ENCODE results near the gene INO80D. TPM values are rescaled to one million over a fixed set of nuclear protein-coding genes. Genes with fewer than 3 reads are reported as not detected.
A peak's percentile ranks its signal among the peaks of the same experiment; 100 is the strongest.

The INO80D gene
- total RNA-seq, 2 donors from 2014 or later, result 20.2 to 29.9 TPM

GRCh38 chr2:206086716-206087350 lies 859 bp upstream of the INO80D start:
- H3K27me3 ChIP-seq, result no peaks in the 10 kb centered on the region
- TF ChIP-seq, protein P1, sequence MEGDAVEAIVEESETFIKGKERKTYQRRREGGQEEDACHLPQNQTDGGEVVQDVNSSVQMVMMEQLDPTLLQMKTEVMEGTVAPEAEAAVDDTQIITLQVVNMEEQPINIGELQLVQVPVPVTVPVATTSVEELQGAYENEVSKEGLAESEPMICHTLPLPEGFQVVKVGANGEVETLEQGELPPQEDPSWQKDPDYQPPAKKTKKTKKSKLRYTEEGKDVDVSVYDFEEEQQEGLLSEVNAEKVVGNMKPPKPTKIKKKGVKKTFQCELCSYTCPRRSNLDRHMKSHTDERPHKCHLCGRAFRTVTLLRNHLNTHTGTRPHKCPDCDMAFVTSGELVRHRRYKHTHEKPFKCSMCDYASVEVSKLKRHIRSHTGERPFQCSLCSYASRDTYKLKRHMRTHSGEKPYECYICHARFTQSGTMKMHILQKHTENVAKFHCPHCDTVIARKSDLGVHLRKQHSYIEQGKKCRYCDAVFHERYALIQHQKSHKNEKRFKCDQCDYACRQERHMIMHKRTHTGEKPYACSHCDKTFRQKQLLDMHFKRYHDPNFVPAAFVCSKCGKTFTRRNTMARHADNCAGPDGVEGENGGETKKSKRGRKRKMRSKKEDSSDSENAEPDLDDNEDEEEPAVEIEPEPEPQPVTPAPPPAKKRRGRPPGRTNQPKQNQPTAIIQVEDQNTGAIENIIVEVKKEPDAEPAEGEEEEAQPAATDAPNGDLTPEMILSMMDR (IDR thresholded peaks at IDR 0.05), result no peak
- H3K36me3 ChIP-seq, result no peaks in the 10 kb centered on the region
- H3K9me3 ChIP-seq, result no peaks in the 10 kb centered on the region
- H3K4me1 ChIP-seq, result peaks cover 4% of the 10 kb centered on the region
- H3K27ac ChIP-seq, result peak overlapping the region; percentile 98
- DNase-seq, result no peak
- H3K4me3 ChIP-seq, result peak overlapping the region; percentile 88
- intact Hi-C loops (cut with DNase I), result loop anchor here (5.0 kb wide), 1 partner anchor 70 kb away; the partner anchor contains the start of genes EEF1B2 and NDUFS1
- H3K9ac ChIP-seq (ENCODE audit: low read depth in 2 of 2, low read length in 2 of 2), result peak overlapping the region; percentile 35 to 70

DNA sequence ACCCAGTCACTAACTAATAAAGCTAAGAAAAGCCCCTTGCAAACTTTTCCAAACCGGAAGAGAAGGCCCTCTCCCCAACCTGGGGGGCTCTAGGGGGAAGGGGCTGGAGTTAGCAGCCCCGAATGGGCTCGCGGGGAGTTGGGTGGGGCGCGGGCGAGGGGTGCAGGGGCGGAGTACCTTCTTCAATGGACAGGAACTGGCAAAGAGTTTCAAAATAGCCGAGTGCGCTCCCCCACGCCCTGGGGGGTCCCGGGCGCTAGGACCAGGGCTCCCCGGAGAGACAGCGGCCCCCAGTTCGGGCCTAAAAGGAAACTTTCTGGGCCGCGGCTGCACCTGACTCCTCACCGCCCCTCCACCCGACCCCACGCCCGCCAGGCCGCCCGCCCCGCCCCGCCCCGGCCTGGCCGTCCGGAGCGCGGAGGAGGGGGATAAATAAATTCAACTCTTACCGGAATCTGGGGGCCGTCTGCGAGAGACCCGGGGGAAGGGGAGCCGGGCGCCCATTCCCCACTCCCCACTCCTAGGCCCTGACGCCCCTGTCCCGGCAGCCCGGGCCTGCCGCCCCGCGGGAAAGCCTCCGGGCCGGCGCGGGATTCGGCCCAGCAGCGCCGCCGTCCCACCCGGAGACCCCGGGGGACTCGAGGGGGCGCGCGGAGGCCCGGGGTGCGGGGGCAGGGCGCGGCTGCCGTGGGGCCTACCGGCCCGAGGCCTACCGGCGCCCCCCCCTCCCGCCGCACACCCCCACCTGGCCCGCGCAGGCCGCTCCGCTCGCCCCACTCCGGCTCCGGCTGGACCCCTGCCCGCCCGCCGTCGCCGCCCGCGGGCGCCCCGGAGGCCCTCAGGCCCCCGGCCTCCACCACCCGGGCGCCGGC lies 868 bp downstream of the INO80D start:
- Histone ChIP-seq H3K4me3 (peak overlapping the region; percentile 88), H3K27ac (peak overlapping the region; percentile 98), H3K27me3 (no peaks in the 10 kb centered on the region), H3K9ac (ENCODE audit: low read depth in 2 of 2, low read length in 2 of 2) (peak overlapping the region; percentile 98 to 99), H3K9me3 (no peaks in the 10 kb centered on the region), H3K36me3 (no peaks in the 10 kb centered on the region), H3K4me1 (peaks cover 4% of the 10 kb centered on the region)
- intact Hi-C loops (cut with DNase I), result loop anchor here (5.0 kb wide), 1 partner anchor 72 kb away; the partner anchor contains the start of genes EEF1B2 and NDUFS1
- TF ChIP-seq, protein P1 (IDR thresholded peaks at IDR 0.05), result no peak
- DNase-seq, result peak; percentile 53

DNA sequence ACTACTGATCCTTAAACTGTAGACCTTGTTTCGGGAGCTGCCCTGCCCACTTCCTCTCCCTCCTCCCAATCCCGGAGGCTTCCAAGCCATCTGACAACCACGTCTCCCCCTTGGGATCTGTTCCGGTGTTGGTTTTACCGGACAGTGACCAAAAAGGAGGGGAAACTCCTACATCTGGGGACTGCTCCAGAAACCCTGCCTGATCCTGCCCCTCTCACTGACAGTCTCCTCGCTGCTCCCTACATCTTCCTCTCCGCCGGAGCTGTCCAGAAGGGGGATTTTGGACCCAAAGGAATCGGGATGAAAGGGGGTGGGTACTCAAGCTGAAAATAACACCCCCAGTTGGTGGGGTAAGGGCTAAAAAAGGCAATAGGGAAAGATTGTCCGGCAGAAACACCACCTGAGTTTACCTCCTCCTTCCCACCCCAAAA lies 1.5 kb downstream of the INO80D start:
- Histone ChIP-seq H3K4me3 (peak overlapping the region; percentile 88), H3K9me3 (no peaks in the 10 kb centered on the region), H3K27me3 (no peaks in the 10 kb centered on the region), H3K27ac (peak overlapping the region; percentile 98), H3K4me1 (peaks cover 4% of the 10 kb centered on the region), H3K9ac (ENCODE audit: low read depth in 2 of 2, low read length in 2 of 2) (peak overlapping the region; percentile 98 to 99), H3K36me3 (no peaks in the 10 kb centered on the region)
- TF ChIP-seq, protein P1 (IDR thresholded peaks at IDR 0.05), result no peak
- intact Hi-C loops (cut with DNase I), result no loop called here
- peak; percentile 78 for DNase-seq

DNA sequence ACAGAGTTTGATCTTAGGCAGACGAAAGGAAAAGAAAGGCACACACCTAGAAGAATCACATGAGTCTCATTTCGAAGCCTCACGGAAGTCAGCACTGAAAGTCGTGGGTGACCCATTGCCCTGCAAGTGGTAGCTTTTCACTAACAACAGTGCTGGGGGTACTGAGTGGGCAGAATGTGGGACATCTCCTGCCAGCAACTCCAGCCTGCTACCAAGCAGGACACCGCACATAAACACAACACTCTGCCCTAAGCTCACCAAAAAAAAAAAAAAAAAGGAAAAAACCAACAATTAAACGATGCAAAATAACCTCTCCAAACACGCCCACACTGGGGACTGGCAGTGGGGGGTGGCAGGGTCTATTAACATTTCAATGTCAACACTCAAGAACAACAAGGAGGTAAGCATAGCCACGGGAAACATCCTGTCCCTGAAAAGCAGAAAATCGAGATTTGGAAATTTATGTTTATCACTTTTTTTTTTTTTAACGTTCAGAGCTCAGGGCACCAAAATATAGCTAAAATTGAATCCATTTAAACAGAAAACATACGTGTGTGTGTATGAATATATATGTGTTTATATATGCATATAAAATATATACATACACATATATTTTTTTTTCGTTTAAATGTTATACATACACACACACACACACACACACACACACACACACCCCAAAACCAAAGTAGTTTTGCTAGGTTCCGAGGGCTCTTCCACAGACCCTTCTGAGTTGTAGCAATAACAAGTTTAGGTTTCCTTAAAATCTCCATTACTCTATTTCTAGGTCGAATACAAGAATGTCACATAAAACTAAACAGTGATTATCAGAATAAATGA lies 2.2 kb downstream of the INO80D start:
- Histone ChIP-seq H3K36me3 (no peaks in the 10 kb centered on the region), H3K4me3 (peak overlapping the region; percentile 88), H3K27ac (peak overlapping the region; percentile 98), H3K27me3 (no peaks in the 10 kb centered on the region), H3K9me3 (no peaks in the 10 kb centered on the region), H3K9ac (ENCODE audit: low read depth in 2 of 2, low read length in 2 of 2) (peak overlapping the region; percentile 98 to 99), H3K4me1 (peaks cover 4% of the 10 kb centered on the region)
- intact Hi-C loops (cut with DNase I), result no loop called here
- TF ChIP-seq, protein P1 (IDR thresholded peaks at IDR 0.05), result no peak
- peak; percentile 63 for DNase-seq

DNA sequence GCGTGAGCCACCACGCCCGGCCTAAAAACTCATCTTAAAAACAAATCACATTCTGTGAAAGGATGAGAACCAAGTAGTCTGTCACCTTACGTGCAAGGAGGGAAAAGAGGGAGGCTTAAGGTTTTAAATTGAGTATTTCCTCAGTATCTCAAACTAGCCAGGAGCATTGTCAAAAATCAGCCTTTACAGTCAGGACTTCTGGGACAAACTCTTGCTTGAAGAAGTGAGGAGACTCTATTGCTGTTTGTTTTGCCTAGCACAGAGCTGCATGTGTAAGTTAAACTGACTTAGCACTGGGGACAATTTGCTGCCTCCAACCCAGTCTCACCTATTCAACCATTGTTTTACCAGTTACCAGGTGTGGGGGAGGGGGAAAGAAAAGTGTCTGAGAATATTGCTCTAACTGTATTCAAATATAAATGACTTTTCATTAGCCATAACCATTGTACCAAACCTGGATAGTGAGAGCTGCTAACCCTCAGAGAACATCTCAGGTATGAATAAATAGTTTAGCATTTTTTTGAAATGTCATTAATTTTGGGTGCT lies 3.6 kb downstream of the INO80D start:
- H3K27ac ChIP-seq, result no peak overlapping the region
- peaks cover 4% of the 10 kb centered on the region for H3K4me1 ChIP-seq
- no peak overlapping the region for H3K4me3 ChIP-seq
- H3K36me3 ChIP-seq, result no peaks in the 10 kb centered on the region
- no peaks in the 10 kb centered on the region for H3K9me3 ChIP-seq
- intact Hi-C loops (cut with DNase I), result no loop called here
- DNase-seq, result no peak
- no peak overlapping the region for H3K9ac ChIP-seq (ENCODE audit: low read depth in 2 of 2, low read length in 2 of 2)
- TF ChIP-seq, protein P1 (IDR thresholded peaks at IDR 0.05), result no peak
- no peaks in the 10 kb centered on the region for H3K27me3 ChIP-seq

Measured in colonic mucosa (tissue), 4 donors.